Activated CD4-positive, alpha-beta memory T cell treated with anti-CD3 and anti-CD28 coated beads, Interleukin-2, amount 10 ng/mL, durations not matched to agents 7 days and 5 days (primary cell): ENCODE measurements around the gene ZBTB25. TPM values are rescaled to one million over a fixed set of nuclear protein-coding genes. Genes with fewer than 3 reads are reported as not detected.
"Not testable (repeated sequence)": the region's sequence is repeated elsewhere in the genome, so short reads cannot be mapped to it uniquely, and the experiment has no call there.

Source experiments
- CTCF ChIA-PET: fragments of 350-600 bp; sonication (Branson Sonifier 250); formaldehyde crosslinking; loops from one replicate; lab custom pipeline; 2021; ENCODE audit warnings: antibody characterized with exemption, inconsistent platforms; lab: Charles Lee
- POLR2A ChIA-PET: fragments of 350-600 bp; sonication (Branson Sonifier 250); formaldehyde crosslinking; loops from one replicate; lab custom pipeline; 2021; ENCODE audit warnings: antibody characterized with exemption; lab: Charles Lee
- DNase-seq: peaks from one replicate; pipeline ENCODE4 v3.0.0-alpha.2; 2020
- H3K27ac Mint-ChIP-seq: one replicate; pipeline ENCODE4 v1.8.0; 2021; ENCODE audit warnings: mild to moderate bottlenecking, mixed read lengths
- H3K27me3 Mint-ChIP-seq: one replicate; pipeline ENCODE4 v1.8.0; 2021; ENCODE audit warnings: mixed read lengths
- H3K36me3 Mint-ChIP-seq: one replicate; pipeline ENCODE4 v1.8.0; 2021; ENCODE audit warnings: low read depth, mixed read lengths
- H3K4me1 Mint-ChIP-seq: one replicate; pipeline ENCODE4 v1.8.0; 2021; ENCODE audit warnings: mixed read lengths
- H3K4me3 Mint-ChIP-seq: one replicate; pipeline ENCODE4 v1.8.0; 2021; ENCODE audit warnings: mild to moderate bottlenecking, mixed read lengths
- H3K9me3 Mint-ChIP-seq: one replicate; pipeline ENCODE4 v1.8.0; 2021; ENCODE audit warnings: mixed read lengths
- total RNA-seq, 2 experiments: library from RNA; stranded (reverse); gene quantifications; one replicate each; pipeline ENCODE4 v1.2.3, GENCODE V29; 2021

The ZBTB25 gene
- total RNA-seq, 2 experiments from 2014 or later, result 38.8 to 40.5 TPM

DNA sequence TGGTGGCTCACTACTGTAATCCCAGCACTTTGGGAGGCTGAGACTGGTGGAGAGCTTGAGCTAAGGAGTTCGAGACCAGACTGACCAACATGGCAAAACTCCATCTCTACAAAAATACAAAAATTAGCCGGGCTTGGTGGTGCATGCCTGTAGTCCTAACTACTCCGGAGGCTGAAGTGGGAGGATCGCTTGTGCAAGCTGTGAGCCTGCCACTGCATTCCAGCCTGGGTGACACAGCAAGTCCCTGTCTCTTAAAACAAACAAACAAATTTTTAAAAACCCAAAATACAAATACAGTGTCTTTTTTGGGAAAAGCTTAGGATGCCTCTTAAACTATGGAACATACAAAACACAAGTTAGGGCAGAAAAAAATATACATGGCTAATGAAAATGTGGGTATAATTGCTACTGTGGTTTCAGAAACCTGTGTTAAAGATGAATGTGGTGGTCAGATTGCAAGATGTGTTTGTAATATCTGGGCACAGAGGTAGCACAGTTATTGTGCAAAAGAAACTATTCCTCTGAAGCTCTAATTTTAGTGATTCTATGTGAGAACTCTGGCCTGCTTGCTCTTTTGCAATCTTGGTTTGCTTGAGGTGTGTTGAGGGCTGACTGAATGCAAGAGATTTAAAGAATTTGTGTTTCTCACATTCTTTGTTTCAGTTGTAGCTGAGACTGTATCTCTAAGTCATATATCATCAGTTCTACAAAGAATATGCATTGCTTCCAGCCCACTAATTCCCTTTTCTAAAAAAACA is 33.0 kb upstream of the ZBTB25 start:
- Mint-ChIP-seq H3K9me3 (peaks cover 8% of the 10 kb centered on the region), H3K4me1 (peaks cover 21% of the 10 kb centered on the region), H3K36me3 (peaks cover 19% of the 10 kb centered on the region), H3K27me3 (peaks cover 16% of the 10 kb centered on the region), H3K27ac (no peak overlapping the region), H3K4me3 (no peak overlapping the region)
- ChIA-PET POLR2A (no interaction called here), CTCF (interaction anchor here (0.6 to 0.8 kb wide), 2 partner anchors 20 to 28 kb away, joined by 3 read pairs; no protein-coding TSS in a partner anchor)
- DNase-seq, result no peak

DNA sequence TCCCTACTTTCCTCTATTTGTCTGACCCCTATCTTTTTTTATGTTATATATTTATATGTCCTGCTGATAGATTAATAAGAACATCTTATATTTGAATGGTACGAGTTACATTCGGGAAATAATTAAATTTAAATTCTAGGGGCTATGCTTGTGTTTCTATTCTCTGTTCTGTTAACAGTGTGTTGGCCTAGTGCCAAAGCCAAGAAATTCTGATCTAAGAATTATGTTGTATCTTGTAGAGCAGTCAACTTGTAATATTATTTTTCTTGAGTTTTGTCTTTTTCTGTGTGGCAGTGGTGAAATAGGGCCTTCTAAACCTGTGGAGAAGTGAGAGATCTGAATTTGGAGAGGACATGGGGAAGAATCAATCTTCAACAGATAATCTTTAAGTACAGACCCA is 27.9 kb upstream of the ZBTB25 start:
- no peaks in the 10 kb centered on the region for H3K27me3 Mint-ChIP-seq
- ChIA-PET POLR2A (no interaction called here), CTCF (interaction anchor here (1.5 kb wide), 1 partner anchor 21 kb away, joined by 5 read pairs; no protein-coding TSS in a partner anchor)
- H3K27ac Mint-ChIP-seq, result no peak overlapping the region
- no peak overlapping the region for H3K4me3 Mint-ChIP-seq
- DNase-seq, result no peak
- peaks cover 1% of the 10 kb centered on the region for H3K4me1 Mint-ChIP-seq
- H3K36me3 Mint-ChIP-seq, result peaks cover 11% of the 10 kb centered on the region
- H3K9me3 Mint-ChIP-seq, result no peaks in the 10 kb centered on the region

DNA sequence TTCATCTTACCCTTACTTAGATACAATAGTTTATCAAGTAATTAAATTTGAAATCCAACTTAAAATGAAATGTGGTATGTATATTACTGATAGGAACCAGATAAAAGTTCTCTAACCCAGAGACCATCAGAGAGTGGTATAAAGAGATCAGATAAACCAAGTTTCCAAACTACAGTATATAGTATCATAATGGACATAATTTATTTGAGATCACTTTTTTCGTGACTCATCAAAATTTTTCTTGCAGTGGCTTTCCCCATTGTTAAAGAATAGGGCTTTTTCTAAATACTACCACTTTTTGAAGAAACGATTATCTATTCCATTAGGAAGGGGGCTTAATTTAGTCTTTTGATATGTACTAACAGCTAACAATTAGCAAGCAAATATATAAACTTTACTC is 21.7 kb upstream of the ZBTB25 start:
- CTCF ChIA-PET, result interaction anchor here (0.5 to 2.7 kb wide), 3 partner anchors 14 to 78 kb away, joined by 3 to 9 read pairs (median 4); partner anchors contain the start of gene HSPA2
- Mint-ChIP-seq H3K27me3 (no peaks in the 10 kb centered on the region), H3K9me3 (no peaks in the 10 kb centered on the region), H3K4me3 (no peak overlapping the region), H3K36me3 (peaks cover 20% of the 10 kb centered on the region), H3K4me1 (peaks cover 5% of the 10 kb centered on the region), H3K27ac (no peak overlapping the region)
- no peak for DNase-seq
- POLR2A ChIA-PET, result no interaction called here

DNA sequence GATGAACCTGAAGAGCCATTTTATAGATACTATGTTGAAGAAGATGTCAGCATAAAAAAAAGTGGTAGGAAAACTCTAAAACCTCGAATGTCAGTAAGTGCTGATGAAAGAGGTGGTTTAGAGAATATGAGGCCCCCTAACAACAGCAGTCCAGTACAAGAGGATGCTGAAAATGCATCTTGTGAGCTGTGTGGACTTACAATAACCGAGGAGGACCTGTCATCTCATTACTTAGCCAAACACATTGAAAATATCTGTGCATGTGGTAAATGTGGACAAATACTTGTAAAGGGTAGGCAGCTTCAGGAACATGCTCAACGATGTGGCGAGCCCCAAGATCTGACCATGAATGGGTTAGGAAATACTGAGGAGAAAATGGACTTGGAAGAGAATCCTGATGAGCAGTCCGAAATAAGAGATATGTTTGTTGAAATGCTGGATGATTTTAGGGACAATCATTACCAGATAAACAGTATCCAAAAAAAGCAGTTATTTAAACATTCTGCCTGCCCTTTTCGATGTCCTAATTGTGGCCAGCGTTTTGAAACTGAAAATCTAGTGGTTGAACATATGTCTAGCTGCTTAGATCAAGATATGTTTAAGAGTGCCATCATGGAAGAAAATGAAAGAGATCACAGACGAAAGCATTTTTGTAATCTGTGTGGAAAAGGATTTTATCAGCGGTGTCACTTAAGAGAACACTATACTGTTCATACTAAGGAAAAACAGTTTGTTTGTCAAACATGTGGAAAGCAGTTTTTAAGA is 19.1 kb upstream of the ZBTB25 start:
- H3K36me3 Mint-ChIP-seq, result peaks cover 20% of the 10 kb centered on the region
- H3K4me3 Mint-ChIP-seq, result no peak overlapping the region
- H3K27me3 Mint-ChIP-seq, result no peaks in the 10 kb centered on the region
- DNase-seq, result no peak
- CTCF ChIA-PET, result interaction anchor here (1.3 to 5.2 kb wide), 2 partner anchors 10 to 13 kb away, joined by 4 to 30 read pairs; no protein-coding TSS in a partner anchor
- no peaks in the 10 kb centered on the region for H3K9me3 Mint-ChIP-seq
- POLR2A ChIA-PET, result interaction anchor here (0.7 to 3.0 kb wide), 7 partner anchors 11 to 22 kb away, joined by 3 to 11 read pairs (median 5); partner anchors contain the start of genes HSPA2 and ZBTB25
- H3K4me1 Mint-ChIP-seq, result peaks cover 11% of the 10 kb centered on the region
- no peak overlapping the region for H3K27ac Mint-ChIP-seq

GRCh38 chr14:64520699-64521098 is 17.1 kb upstream of the ZBTB25 start:
- DNase-seq, result no peak
- H3K27ac Mint-ChIP-seq, result no peak overlapping the region
- H3K4me3 Mint-ChIP-seq, result no peak overlapping the region
- peaks cover 25% of the 10 kb centered on the region for H3K4me1 Mint-ChIP-seq
- H3K9me3 Mint-ChIP-seq, result no peaks in the 10 kb centered on the region
- H3K36me3 Mint-ChIP-seq, result peaks cover 10% of the 10 kb centered on the region
- H3K27me3 Mint-ChIP-seq, result no peaks in the 10 kb centered on the region
- ChIA-PET CTCF (interaction anchor here (0.9 to 5.2 kb wide), 4 partner anchors 11 to 116 kb away, joined by 3 to 30 read pairs (median 4); no protein-coding TSS in a partner anchor), POLR2A (interaction anchor here (0.9 to 3.0 kb wide), 5 partner anchors 10 to 19 kb away, joined by 3 to 11 read pairs (median 3); partner anchors contain the start of gene HSPA2)

GRCh38 chr14:64518229-64518628 is 14.6 kb upstream of the ZBTB25 start:
- POLR2A ChIA-PET, result interaction anchor here (1.5 kb wide), 1 partner anchor 13 kb away, joined by 3 read pairs; the partner anchor contains the start of gene ZBTB1
- peaks cover 6% of the 10 kb centered on the region for H3K36me3 Mint-ChIP-seq
- CTCF ChIA-PET, result interaction anchor here (1.8 to 5.2 kb wide), 2 partner anchors 8 to 89 kb away, joined by 6 to 30 read pairs; no protein-coding TSS in a partner anchor
- no peaks in the 10 kb centered on the region for H3K9me3 Mint-ChIP-seq
- H3K27me3 Mint-ChIP-seq, result no peaks in the 10 kb centered on the region
- peaks cover 37% of the 10 kb centered on the region for H3K4me1 Mint-ChIP-seq
- H3K4me3 Mint-ChIP-seq, result no peak overlapping the region
- H3K27ac Mint-ChIP-seq, result no peak overlapping the region
- DNase-seq, result no peak

GRCh38 chr14:64517667-64518066 is 14.0 kb upstream of the ZBTB25 start:
- not testable (repeated sequence) for H3K9me3 Mint-ChIP-seq, H3K36me3 Mint-ChIP-seq, H3K27ac Mint-ChIP-seq, H3K27me3 Mint-ChIP-seq, DNase-seq, H3K4me3 Mint-ChIP-seq
- CTCF ChIA-PET, result interaction anchor here (1.8 to 3.3 kb wide), 2 partner anchors 88 kb away, joined by 6 to 13 read pairs; no protein-coding TSS in a partner anchor
- H3K4me1 Mint-ChIP-seq, result peaks cover 37% of the 10 kb centered on the region
- POLR2A ChIA-PET, result interaction anchor here (1.5 kb wide), 1 partner anchor 13 kb away, joined by 3 read pairs; the partner anchor contains the start of gene ZBTB1

GRCh38 chr14:64516969-64517368 is 13.3 kb upstream of the ZBTB25 start:
- Mint-ChIP-seq H3K4me1 (peaks cover 41% of the 10 kb centered on the region), H3K36me3 (peaks cover 6% of the 10 kb centered on the region), H3K4me3 (no peak overlapping the region), H3K27ac (no peak overlapping the region), H3K9me3 (no peaks in the 10 kb centered on the region), H3K27me3 (no peaks in the 10 kb centered on the region)
- ChIA-PET CTCF (interaction anchor here (3.3 kb wide), 1 partner anchor 87 kb away, joined by 13 read pairs; no protein-coding TSS in a partner anchor), POLR2A (interaction anchor here (1.3 to 2.2 kb wide), 3 partner anchors 12 to 129 kb away, joined by 3 to 8 read pairs (median 3); partner anchors contain the start of genes MTHFD1 and ZBTB1)
- DNase-seq, result no peak

GRCh38 chr14:64515053-64515452 is 11.4 kb upstream of the ZBTB25 start:
- Mint-ChIP-seq H3K4me1 (peaks cover 53% of the 10 kb centered on the region), H3K27me3 (no peaks in the 10 kb centered on the region), H3K9me3 (no peaks in the 10 kb centered on the region), H3K4me3 (no peak overlapping the region), H3K27ac (no peak overlapping the region), H3K36me3 (peaks cover 13% of the 10 kb centered on the region)
- ChIA-PET POLR2A (interaction anchor here (0.8 to 2.2 kb wide), 6 partner anchors 10 to 1133 kb away, joined by 3 to 14 read pairs (median 4); partner anchors contain the start of gene ZBTB1), CTCF (interaction anchor here (0.8 to 3.3 kb wide), 4 partner anchors 85 to 377 kb away, joined by 3 to 13 read pairs (median 6); no protein-coding TSS in a partner anchor)
- no peak for DNase-seq

- no peaks in the 10 kb centered on the region for H3K9me3 Mint-ChIP-seq
- DNase-seq, result no peak
- ChIA-PET POLR2A (no interaction called here), CTCF (interaction anchor here (1.3 to 1.4 kb wide), 2 partner anchors 11 to 77 kb away, joined by 3 to 4 read pairs; no protein-coding TSS in a partner anchor)
- no peak overlapping the region for H3K27ac Mint-ChIP-seq
- no peak overlapping the region for H3K4me3 Mint-ChIP-seq
- H3K4me1 Mint-ChIP-seq, result peaks cover 69% of the 10 kb centered on the region
- no peaks in the 10 kb centered on the region for H3K27me3 Mint-ChIP-seq
- peaks cover 18% of the 10 kb centered on the region for H3K36me3 Mint-ChIP-seq
Measured at GRCh38 chr14:64513271-64513670, 9.6 kb upstream of the ZBTB25 start.

- Mint-ChIP-seq H3K9me3 (no peaks in the 10 kb centered on the region), H3K36me3 (peaks cover 30% of the 10 kb centered on the region), H3K4me3 (peak overlapping the region; percentile 52), H3K27ac (peak overlapping the region; percentile 58), H3K27me3 (no peaks in the 10 kb centered on the region), H3K4me1 (peaks cover 69% of the 10 kb centered on the region)
- CTCF ChIA-PET, result interaction anchor here (0.6 to 4.4 kb wide), 30 partner anchors 9 to 381 kb away, joined by 3 to 30 read pairs (median 4); partner anchors contain the start of gene HSPA2
- POLR2A ChIA-PET, result interaction anchor here (0.6 to 3.0 kb wide), 9 partner anchors 9 to 173 kb away, joined by 3 to 34 read pairs (median 3); partner anchors contain the start of gene MTHFD1
- DNase-seq, result peak; percentile 69
Measured at GRCh38 chr14:64510825-64511671, 7.4 kb upstream of the ZBTB25 start.
